ENCODE data around the gene DEDD.

Gene DEDD

DNA sequence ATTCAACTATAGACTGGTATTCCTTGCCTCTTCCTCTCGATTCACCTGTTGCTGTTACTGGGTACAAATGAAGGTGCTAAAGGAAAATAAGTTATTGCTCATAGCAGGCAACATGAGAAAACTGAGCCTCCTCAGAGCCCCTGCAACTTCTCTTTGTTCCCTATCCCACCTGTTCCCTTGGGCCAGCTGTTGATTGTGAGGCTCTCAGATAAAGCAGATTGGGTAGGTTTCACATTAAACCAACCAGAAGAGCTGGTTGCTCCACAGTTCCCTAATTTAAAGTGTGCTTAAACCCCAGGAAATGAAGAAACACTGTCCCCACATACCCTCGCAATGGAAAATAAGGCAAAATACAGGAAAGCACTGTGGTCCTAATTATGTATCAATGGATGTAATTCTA, 4.8 kb downstream of the DEDD start:
- TF ChIP-seq GATA2 (IDR thresholded peaks at IDR 0.05; ENCODE audit: low read depth, low read length) (no peak), GATA3 (IDR thresholded peaks at IDR 0.05; ENCODE audit: low read depth, low read length) (no peak)

DNA sequence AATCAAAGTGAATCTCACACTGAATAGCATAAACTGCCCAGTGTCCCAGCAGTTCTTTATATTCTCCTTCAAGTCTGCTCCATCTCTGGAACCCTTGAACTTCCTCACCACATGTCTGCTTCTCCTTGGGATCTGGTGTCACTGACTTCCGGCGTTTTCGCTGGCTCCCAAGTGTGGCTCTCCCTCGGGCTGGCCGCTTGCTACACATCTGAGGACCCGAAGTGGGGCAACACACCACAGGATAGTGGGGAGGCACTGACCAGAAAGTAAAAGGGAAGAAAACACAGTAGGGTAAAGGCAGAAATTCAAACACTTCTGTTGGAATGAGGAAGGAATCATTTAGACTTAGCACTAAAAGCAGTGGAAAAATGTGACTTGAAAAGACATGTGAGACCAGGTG, 9.5 kb downstream of the DEDD start:
- no peak for TF ChIP-seq GATA3 (IDR thresholded peaks at IDR 0.05; ENCODE audit: low read depth, low read length)
- no peak for TF ChIP-seq GATA2 (IDR thresholded peaks at IDR 0.05; ENCODE audit: low read depth, low read length)

DNA sequence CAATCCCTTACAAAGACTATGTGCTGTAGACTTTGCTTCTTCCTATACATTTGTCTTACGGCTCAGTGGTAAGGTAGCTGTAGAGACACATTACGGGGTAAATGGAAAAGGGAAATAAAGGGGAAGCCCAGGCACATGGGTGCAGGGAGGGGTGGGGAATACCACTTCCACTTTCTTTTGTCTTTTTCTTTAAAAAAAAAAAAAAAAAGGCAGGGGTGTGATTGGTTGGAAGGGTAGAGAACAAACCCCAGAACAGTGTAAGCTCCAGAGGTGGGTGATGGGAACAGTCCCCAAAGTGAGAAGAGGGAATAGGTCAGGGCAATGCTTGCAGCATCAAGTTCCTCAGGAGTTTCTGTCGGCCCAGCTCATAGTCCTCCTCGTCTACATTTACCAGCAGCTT, 10.6 kb downstream of the DEDD start:
- TF ChIP-seq GATA2 (IDR thresholded peaks at IDR 0.05; ENCODE audit: low read depth, low read length): no peak
- TF ChIP-seq GATA3 (IDR thresholded peaks at IDR 0.05; ENCODE audit: low read depth, low read length): no peak

DNA sequence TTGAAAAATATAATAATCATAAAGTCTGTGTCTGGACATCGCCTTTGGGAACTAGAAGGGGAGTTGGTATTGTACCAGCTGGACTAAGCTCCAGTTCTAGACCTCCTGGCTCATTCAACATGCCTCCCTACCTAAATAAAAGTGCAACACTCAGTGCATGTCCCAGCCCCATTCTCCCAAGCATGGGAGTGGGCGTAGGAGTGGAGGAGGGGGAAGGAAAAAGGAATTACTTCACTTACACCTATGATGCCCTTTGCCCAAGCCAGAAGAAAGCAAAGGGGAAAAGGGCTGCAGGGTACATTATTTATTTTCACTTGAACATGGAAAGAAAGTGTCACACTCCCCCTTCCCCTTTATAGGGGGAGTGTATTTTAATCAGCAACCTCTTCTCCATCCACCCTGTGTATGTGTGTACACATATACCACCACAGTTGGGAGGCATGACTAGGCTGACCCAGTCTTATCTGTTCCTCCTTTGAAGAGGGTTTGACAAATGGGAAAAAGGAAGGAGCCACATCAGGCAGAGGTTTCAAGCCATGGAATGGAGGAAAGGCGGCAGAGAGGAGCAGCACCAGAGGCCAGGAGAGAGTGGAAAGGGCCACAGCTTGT, 11.3 kb downstream of the DEDD start:
- TF ChIP-seq GATA3 (IDR thresholded peaks at IDR 0.05; ENCODE audit: low read depth, low read length): no peak
- TF ChIP-seq GATA2 (IDR thresholded peaks at IDR 0.05; ENCODE audit: low read depth, low read length): no peak

DNA sequence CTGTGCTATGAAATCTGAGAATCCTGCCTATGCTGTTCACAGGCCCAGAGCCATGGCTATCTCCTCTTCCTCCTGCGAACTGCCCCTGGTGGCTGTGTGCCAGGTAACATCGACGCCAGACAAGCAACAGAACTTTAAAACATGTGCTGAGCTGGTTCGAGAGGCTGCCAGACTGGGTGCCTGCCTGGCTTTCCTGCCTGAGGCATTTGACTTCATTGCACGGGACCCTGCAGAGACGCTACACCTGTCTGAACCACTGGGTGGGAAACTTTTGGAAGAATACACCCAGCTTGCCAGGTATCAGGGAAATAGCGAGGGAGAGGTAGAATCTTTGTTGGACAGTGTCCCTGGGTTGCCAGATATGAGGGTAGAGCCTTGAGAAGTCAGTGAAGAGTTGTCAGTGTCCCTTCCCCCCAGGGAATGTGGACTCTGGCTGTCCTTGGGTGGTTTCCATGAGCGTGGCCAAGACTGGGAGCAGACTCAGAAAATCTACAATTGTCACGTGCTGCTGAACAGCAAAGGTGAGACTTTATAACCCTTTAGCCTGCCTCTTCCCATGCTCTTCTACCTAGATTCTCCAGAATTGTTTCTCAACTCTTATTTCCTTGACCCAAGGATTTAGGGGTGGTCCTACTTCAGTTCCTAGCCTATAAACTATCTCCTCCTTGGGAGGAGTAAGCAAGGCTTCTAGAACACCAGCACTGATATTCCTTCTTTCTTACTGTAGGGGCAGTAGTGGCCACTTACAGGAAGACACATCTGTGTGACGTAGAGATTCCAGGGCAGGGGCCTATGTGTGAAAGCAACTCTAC, 13.2 kb downstream of the DEDD start:
- no peak for TF ChIP-seq GATA2 (IDR thresholded peaks at IDR 0.05; ENCODE audit: low read depth, low read length)
- TF ChIP-seq GATA3 (IDR thresholded peaks at IDR 0.05; ENCODE audit: low read depth, low read length): no peak

DNA sequence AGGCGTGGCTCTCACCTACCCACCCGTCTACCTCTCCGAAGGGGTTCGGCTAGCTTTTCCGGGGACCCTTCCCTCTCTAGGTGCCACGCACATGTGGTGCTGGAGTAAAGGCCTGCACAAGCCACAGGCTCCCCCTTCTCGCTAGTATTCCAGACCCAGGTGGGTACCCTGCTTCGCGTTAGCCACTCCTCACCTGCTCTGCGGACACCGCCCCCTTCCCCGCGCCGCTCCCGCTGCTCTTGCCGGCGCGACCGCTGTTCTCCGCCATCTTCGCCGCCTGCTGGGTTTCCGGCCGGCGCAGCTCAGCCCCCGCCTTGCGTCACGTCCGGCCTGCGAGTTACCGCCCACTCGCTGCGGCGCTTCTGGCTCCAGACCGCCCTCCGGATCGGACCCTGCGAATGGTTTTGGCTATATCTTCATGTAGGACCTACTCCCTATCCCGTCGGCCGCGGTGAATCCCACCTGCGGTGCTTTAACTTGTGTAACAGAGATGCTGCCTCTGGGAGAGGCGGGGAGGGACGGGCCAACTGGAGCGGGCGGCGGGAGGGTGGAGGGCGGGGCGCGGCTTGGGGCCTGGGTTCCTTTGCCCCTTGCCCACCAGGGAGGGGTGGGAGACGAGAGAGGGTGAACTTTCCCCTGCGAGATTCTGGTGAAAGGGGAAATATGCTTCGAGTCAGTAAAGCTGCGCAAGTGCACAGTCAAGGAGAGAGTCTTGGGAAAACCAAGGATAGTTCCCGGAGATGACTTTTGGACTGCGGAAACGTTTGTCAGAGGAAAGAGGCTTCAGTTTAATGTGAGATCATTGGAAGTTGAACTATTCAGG, 14.5 kb downstream of the DEDD start, which contains the start of the genes NIT1 and PFDN2:
Gene NIT1 (plus strand): TSS at position 347 of the 823 bp plus-strand sequence. CDS start 72 bp downstream, at position 419.
Gene PFDN2 (minus strand): TSS at position 279 of the 823 bp plus-strand sequence. CDS start 11 bp downstream, at position 268.
- TF ChIP-seq GATA2 (IDR thresholded peaks at IDR 0.05; ENCODE audit: low read depth, low read length) (peak; percentile 12; the same call in 1 of the 2 replicates), GATA3 (IDR thresholded peaks at IDR 0.05; ENCODE audit: low read depth, low read length) (no peak)

DNA sequence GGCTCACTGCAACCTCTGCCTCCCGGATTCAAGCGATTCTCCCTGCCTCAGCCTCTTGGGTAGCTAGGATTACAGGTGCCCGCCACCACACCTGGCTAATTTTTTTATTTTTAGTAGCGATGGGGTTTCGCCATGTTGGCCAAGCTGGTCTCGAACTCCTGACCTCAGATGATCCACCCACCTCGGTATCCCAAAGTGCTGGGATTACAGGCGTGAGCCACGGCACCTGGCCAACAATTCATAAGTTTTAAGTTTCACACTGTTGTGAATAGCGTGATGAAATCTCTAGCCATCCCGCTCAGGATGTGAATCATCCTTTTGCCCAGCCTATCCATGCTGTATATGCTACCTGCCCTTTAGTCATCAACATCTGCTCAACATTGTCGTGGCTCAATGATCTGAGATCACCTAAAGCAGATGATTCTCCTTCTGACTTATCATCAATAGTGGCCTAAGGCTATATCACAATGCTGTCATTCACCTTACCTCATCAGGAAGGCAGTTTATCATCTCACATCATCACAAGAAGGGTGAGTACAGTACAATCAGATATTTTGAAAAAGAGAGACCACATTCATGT, 17.2 kb downstream of the DEDD start:
- TF ChIP-seq GATA3 (IDR thresholded peaks at IDR 0.05; ENCODE audit: low read depth, low read length) (no peak), GATA2 (IDR thresholded peaks at IDR 0.05; ENCODE audit: low read depth, low read length) (no peak)

DNA sequence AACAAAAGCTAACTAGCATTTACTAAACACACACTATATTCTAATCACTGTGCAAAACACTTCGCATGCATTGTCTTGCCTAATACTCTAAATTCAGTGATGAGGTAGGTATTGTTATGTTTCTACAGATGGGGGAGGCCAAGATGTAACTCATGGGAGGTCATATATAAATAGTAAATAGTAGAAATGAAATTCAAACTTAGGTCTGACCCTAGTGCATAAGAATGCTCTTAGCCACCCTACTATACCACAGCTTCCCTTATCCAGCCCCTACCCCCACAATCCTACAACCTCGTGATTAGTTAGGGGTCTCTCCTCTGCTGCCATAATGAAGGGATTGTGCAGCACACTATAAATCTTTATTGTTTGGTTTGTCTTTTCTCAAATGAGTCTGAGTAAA, 17.9 kb downstream of the DEDD start:
- TF ChIP-seq GATA2 (IDR thresholded peaks at IDR 0.05; ENCODE audit: low read depth, low read length) (no peak), GATA3 (IDR thresholded peaks at IDR 0.05; ENCODE audit: low read depth, low read length) (no peak)

DNA sequence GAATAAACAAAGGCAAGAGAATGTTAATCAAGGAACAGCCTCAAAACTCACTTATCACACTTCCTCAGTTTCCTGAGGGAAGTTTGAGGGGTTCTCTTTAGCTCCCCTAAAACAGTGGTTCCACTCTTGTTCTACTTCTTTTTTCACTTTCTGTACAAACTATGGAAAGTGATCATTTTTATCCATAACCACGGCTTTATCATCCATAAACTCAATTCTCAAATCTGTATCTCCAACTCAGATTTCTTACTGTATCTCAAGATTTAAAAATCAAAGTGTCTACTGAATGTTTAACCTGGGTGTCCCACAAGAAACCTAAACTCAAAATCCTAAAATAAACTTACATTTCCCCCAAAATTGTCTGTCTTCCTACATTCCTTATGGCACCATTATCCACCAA, 18.6 kb downstream of the DEDD start:
- TF ChIP-seq GATA2 (IDR thresholded peaks at IDR 0.05; ENCODE audit: low read depth, low read length): no peak
- no peak for TF ChIP-seq GATA3 (IDR thresholded peaks at IDR 0.05; ENCODE audit: low read depth, low read length)

DNA sequence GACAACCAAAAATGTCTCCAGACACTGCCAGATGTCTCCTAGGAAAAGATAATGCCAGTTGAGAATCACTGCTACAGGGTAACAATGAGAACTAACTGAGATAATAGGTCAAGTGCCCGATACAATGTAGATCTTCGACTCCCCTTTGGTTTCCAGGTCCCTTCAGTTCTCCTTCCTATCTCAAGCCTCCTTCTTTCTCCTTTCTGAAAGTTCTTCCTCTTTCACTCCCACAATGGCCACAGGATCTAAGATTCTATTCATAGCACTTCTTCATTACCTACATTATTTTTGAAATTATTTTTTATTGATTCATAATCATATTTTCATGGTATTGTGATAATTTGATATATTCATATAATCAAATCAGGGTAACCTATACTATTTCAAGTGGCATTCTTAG, 20.9 kb downstream of the DEDD start:
- TF ChIP-seq GATA2 (IDR thresholded peaks at IDR 0.05; ENCODE audit: low read depth, low read length) (no peak), GATA3 (IDR thresholded peaks at IDR 0.05; ENCODE audit: low read depth, low read length) (no peak)

DNA sequence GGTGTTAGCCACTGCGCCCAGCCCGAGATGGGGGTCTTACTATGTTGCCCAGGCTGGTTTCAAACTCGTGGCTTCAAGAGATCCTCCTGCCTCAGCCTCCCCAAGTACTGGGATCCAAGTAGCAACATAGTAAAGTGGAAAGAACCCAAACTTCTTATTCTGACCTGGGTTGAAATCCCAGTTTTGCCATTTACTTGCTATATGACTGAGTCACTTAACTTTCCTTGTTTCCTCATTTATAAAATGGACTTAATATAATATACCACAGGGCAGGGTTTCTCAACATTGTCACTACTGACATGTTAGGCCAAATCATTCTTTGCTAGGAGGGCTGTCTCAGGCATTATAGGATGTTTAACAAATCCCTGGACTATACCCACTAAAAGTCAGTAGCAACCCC, 21.4 kb downstream of the DEDD start:
- TF ChIP-seq GATA2 (IDR thresholded peaks at IDR 0.05; ENCODE audit: low read depth, low read length) (no peak), GATA3 (IDR thresholded peaks at IDR 0.05; ENCODE audit: low read depth, low read length) (no peak)

DNA sequence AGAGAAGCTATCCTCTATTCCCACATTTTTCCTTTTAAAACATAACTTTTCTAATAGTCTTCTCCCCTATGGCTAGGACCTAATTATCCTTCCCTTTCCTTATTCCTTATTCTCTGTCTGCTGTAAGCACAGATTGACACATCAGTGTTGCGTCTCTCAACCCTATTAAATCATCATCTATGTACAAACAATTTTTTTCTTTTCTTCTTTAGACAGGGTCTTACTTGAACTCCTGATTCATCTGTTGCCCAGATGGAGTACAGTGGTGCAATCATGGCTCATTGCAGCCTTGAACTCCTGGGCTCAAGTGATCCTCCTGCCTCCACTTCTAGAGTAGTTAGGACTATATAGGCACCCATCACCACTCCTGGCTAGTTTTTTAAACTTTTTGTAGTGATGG, 26.0 kb downstream of the DEDD start:
- TF ChIP-seq GATA2 (IDR thresholded peaks at IDR 0.05; ENCODE audit: low read depth, low read length): no peak
- TF ChIP-seq GATA3 (IDR thresholded peaks at IDR 0.05; ENCODE audit: low read depth, low read length): no peak

DNA sequence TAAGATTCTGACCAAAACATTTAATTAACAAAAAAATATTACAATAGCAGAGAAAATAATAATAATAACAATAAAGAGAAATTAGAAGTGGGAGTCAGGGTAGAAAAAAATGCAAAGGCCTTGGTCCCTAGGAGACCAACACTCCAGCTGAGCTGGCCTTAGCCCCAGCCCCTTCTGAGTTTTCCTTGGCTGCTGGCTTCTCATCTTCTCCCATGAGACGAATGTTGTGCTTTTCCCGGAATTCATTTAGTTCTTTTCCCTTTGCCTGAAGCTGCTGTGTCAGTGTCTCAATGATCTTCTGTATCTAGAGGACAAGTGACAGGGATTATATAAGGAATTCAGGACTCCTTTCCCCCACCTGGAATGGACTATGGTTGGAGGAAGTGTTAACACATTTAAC, 31.9 kb downstream of the DEDD start:
- TF ChIP-seq GATA3 (IDR thresholded peaks at IDR 0.05; ENCODE audit: low read depth, low read length) (no peak), GATA2 (IDR thresholded peaks at IDR 0.05; ENCODE audit: low read depth, low read length) (no peak)
